NCI-H460 (cell line): ENCODE data around the gene NBPF6. TPM values are rescaled to one million over a fixed set of nuclear protein-coding genes. Genes with fewer than 3 reads are reported as not detected.
"Not testable (repeated sequence)": the region's sequence is repeated elsewhere in the genome, so short reads cannot be mapped to it uniquely, and the experiment has no call there.

Experiments used
- DNase-seq: peaks from one replicate; pipeline ENCODE4 v3.0.0-alpha.2; 2016; ENCODE audit warnings: low read depth; ENCODE audit errors: extremely low read depth
- total RNA-seq: library from RNA; depleted of rRNA; stranded (reverse); fragments of >200 nt; shearing (Covaris generic); gene quantifications from 2 replicates; pipeline ENCODE4 v1.2.3, GENCODE V29; 2014; rRNA removed

Gene NBPF6
- total RNA-seq, 1 experiment from 2014 or later, result not detected

DNA sequence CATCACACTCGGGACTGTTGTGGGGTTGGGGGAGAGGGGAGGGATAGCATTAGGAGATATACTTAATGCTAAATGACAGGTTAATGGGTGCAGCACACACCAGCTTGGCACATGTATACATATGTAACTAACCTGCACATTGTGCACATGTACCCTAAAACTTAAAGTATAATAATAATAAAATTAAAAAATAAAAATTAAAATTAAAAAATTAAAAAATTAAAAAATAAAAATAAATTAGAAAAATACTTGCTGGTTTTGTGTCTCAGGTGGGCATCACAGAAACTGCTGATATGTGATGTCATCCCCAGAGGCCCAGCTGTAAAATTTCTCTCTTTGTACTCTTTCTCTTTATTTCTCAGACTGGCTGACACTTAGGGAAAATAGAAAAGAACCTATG is 44.9 kb downstream of the NBPF6 start:
- not testable (repeated sequence) for DNase-seq

- DNase-seq, result not testable (repeated sequence)
Measured at GRCh38 chr1:108496856-108497255, 46.7 kb downstream of the NBPF6 start.

GRCh38 chr1:108502138-108502537 is 52.0 kb downstream of the NBPF6 start:
- no peak for DNase-seq

DNA sequence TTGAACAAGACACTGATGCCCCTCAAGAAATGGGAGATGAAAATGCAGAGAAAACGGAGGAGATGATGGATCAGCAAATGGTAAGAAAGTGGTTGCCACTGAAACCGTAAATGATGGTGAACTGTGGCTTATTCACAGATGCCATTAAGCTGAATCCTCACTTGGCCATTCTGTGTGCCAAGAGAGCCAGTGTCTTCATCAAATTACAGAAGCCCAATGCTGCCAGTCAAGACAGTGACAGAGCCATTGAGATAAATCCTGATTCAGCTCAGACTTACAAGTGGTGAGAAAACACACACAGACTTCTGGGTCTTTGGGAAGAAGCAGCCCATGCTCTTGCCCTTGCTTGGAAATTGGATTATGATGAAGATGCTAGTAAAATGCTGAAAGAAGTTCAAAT is 52.5 kb downstream of the NBPF6 start:
- no peak for DNase-seq

- DNase-seq, result peak; percentile 48
Measured at GRCh38 chr1:108503062-108503733, 53.1 kb downstream of the NBPF6 start.

DNA sequence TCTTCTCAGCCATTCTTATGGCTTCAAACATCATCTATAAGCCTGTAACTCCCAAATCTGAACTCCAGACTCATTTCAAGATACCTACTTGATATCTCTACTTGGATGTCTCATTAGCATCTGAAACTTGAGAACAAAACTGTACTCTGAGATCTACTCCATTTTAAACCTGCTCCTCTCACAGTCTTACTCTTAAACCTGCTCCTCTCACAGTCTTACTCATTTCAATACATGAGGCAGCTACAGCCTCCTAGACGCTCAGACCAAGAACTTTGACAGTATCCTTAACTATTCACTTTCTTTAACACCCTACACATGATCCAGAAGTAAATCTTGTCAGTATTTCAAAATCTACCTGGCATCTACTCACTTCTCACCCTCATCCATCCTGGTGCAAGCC is 54.3 kb downstream of the NBPF6 start:
- no peak for DNase-seq

- DNase-seq, result no peak
Measured at GRCh38 chr1:108505763-108506070, 55.6 kb downstream of the NBPF6 start.

DNA sequence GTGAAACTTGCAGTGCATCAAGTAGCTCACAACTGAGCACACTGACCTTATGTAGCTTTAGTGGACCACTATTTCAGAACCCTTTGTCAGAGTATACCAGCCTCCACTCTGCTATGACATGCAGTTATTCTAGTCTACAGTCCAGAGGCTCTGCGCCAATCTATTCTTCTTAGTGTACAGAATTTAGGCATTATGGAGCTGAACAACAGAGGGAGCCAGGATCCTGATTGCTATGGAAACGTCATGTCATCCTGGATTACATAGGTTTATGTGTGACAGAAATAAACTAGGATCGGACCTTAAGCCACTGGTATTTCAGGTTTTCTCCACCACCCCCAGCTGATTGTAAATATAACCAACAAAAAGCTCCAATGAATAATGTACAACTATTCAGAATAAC is 61.6 kb downstream of the NBPF6 start:
- no peak for DNase-seq

DNA sequence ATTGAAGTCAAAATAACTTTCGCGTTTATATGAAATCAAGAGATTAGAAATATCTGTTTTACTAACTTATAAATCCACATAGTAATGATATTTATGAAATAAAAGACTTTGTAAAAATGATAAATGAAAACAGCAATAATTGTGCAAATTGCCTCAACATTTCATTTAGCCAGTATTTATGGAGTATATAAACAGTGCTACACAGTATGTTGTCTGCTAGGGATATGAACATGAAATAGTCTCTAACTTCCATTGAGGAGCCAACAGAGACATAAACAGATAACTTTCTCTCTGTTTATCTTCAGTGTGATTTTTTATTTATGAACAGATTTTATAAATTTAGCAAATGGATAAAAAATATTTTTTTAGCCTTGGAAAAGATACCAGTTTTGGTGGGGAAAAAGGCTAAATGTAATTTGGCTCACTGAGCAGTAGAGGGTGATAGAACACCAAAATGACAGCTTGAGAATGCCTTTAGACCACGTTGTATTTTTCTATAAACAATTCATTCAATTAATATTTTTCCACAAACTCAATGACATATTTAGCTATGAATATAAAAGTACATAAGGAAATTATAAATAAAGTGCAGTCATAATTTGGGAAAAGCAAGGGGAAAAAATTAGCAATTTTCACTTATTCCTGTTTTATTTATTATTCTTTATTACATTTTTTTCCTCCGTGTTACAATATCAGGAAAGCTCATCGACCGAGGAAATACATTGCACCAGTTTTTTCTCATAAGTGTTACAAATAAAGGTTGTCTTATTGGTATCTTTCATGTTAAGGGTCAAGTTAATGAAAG is 62.3 kb downstream of the NBPF6 start:
- DNase-seq, result peak; percentile 38

GRCh38 chr1:108513044-108513415 is 62.9 kb downstream of the NBPF6 start:
- DNase-seq, result no peak

- DNase-seq, result not testable (repeated sequence)
Measured at GRCh38 chr1:108513914-108514313, 63.8 kb downstream of the NBPF6 start.

DNA sequence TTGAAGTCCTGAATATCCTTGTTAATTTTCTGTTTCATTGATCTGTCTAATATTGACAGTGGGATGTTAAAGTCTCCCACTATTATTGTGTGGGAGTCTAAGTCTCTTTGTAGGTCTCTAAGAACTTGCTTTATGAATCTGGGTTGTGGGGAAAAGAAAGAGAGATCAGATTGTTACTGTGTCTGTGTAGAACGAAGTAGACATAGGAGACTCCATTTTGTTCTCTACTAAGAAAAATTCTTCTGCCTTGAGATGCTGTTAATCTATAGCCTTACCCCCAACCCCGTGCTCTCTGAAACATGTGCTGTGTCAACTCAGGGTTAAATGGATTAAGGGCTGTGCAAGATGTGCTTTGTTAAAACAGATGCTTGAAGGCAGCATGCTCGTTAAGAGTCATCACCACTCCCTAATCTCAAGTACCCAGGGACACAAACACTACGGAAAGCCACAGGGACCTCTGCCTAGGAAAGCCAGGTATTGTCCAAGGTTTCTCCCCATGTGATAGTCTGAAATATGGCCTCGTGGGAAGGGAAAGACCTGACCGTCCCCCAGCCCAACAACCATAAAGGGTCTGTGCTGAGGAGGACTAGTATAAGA is 67.3 kb downstream of the NBPF6 start:
- DNase-seq, result not testable (repeated sequence)

Other genes starting within 250 kb of the NBPF6 start
- 37.3 and 38.3 TPM in 2 replicates for gene SLC25A24, start 250.0 kb upstream of the NBPF6 start, total RNA-seq
- gene NBPF4, start 206.3 kb upstream of the NBPF6 start, total RNA-seq, result not detected in 2 replicates
- gene EEIG2, start 109.8 kb downstream of the NBPF6 start, total RNA-seq, result 21.7 and 22.9 TPM in 2 replicates
- 2.5 and 2.6 TPM in 2 replicates for gene HENMT1, start 210.8 kb downstream of the NBPF6 start, total RNA-seq
- gene PRPF38B, start 242.0 kb downstream of the NBPF6 start, total RNA-seq, result 17.0 and 23.7 TPM in 2 replicates